Stimulated activated CD8-positive, alpha-beta memory T cell treated with anti-CD3 and anti-CD28 coated beads, Interleukin-12 subunit alpha, Interleukin-12 subunit beta, amount 100 ng/mL, for 24 hours (primary cell): ENCODE data around the gene GATA2.

ENCODE experiments used
- DNase-seq: peaks from one replicate; pipeline ENCODE4 v3.0.0-alpha.2; 2020; ENCODE audit errors: extremely low read depth

GATA2 gene

GRCh38 chr3:128492671-128493569 lies at the start of gene GATA2:
GATA2 (minus strand) TSS chr3:128493201; CDS start chr3:128487031, 6,170 bp downstream.
- no peak for DNase-seq

- no peak for DNase-seq
Measured at GRCh38 chr3:128541246-128541645, 48.2 kb upstream of the GATA2 start.

GRCh38 chr3:128539376-128539775 lies 46.4 kb upstream of the GATA2 start:
- DNase-seq: no peak

- DNase-seq: no peak
Measured at GRCh38 chr3:128537091-128537703, 44.2 kb upstream of the GATA2 start.

GRCh38 chr3:128532012-128532983 lies 39.3 kb upstream of the GATA2 start:
- no peak for DNase-seq

GRCh38 chr3:128524374-128525299 lies 31.6 kb upstream of the GATA2 start:
- no peak for DNase-seq

GRCh38 chr3:128523591-128523990 lies 30.6 kb upstream of the GATA2 start:
- no peak for DNase-seq

- DNase-seq: no peak
Measured at GRCh38 chr3:128521715-128522114, 28.7 kb upstream of the GATA2 start.

- no peak for DNase-seq
Measured at GRCh38 chr3:128518587-128519490, 25.8 kb upstream of the GATA2 start.

GRCh38 chr3:128517648-128518047 lies 24.6 kb upstream of the GATA2 start:
- DNase-seq: no peak

GRCh38 chr3:128515967-128516366 lies 23.0 kb upstream of the GATA2 start:
- DNase-seq: no peak

- DNase-seq: no peak
Measured at GRCh38 chr3:128508852-128509251, 15.9 kb upstream of the GATA2 start.

GRCh38 chr3:128506754-128507153 lies 13.8 kb upstream of the GATA2 start:
- no peak for DNase-seq

- no peak for DNase-seq
Measured at GRCh38 chr3:128505771-128506170, 12.8 kb upstream of the GATA2 start.

GRCh38 chr3:128504963-128505730 lies 12.1 kb upstream of the GATA2 start:
- no peak for DNase-seq

GRCh38 chr3:128504533-128504915 lies 11.5 kb upstream of the GATA2 start:
- no peak for DNase-seq

GRCh38 chr3:128503751-128504532 lies 10.9 kb upstream of the GATA2 start:
- no peak for DNase-seq

GRCh38 chr3:128503164-128503651 lies 10.2 kb upstream of the GATA2 start:
- DNase-seq: no peak
